SK-N-SH treated with all-trans-retinoic acid at 6 μM for 48 hours (cell line): Measurements from ENCODE around the gene SDC1.

Experiments
- ARNTL ChIP-seq: fragments of 450-650 bp; formaldehyde crosslinking; IDR thresholded peaks from 2 replicates; pipeline ENCODE4 v1.5.0; 2020; ENCODE audit warnings: low read depth, mild to moderate bottlenecking, moderate library complexity, borderline replicate concordance
- CSRNP3 ChIP-seq: fragments of 250-450 bp; sonication (Bioruptor Pico); IDR thresholded peaks from 2 replicates; pipeline ENCODE4 v1.5.1; 2021; ENCODE audit warnings: mild to moderate bottlenecking, moderate library complexity
- ESRRG ChIP-seq: fragments of 250-450 bp; sonication (Bioruptor Pico); IDR thresholded peaks from 2 replicates; pipeline ENCODE4 v1.6.1; 2021; ENCODE audit warnings: mild to moderate bottlenecking
- OSR1 ChIP-seq: fragments of 250-450 bp; sonication (Bioruptor Pico); IDR thresholded peaks from 2 replicates; pipeline ENCODE4 v1.8.0; 2022; ENCODE audit warnings: moderate library complexity, mild to moderate bottlenecking, inconsistent platforms
- ZFP3 ChIP-seq: fragments of 250-450 bp; sonication (Bioruptor Pico); IDR thresholded peaks from 2 replicates; pipeline ENCODE4 v1.5.0; 2020; ENCODE audit warnings: mild to moderate bottlenecking, moderate library complexity
- ZNF70 ChIP-seq: fragments of 450-650 bp; formaldehyde crosslinking; IDR thresholded peaks from 2 replicates; pipeline ENCODE4 v1.5.0; 2020; ENCODE audit warnings: mild to moderate bottlenecking, moderate library complexity
- ZNF8 ChIP-seq: fragments of 450-650 bp; formaldehyde crosslinking; IDR thresholded peaks from 2 replicates; pipeline ENCODE4 v1.5.0; 2020; ENCODE audit warnings: mild to moderate bottlenecking, moderate library complexity

- no peak for TF ChIP-seq ZNF70 (CRISPR knock-in tag)
- TF ChIP-seq OSR1 (CRISPR knock-in tag), result no peak
- TF ChIP-seq ARNTL, result no peak
- TF ChIP-seq CSRNP3 (CRISPR knock-in tag), result no peak
- no peak for TF ChIP-seq ZFP3
- TF ChIP-seq ZNF8 (CRISPR knock-in tag), result no peak
- no peak for TF ChIP-seq ESRRG (CRISPR knock-in tag)
These were observed 1.2 kb upstream of the SDC1 start for GRCh38 chr2:20226152-20226545.
